ENCODE data around the gene GNAS-AS1. TPM values are rescaled to one million over a fixed set of nuclear protein-coding genes. Genes with fewer than 3 reads are reported as not detected.

GNAS-AS1 gene
- total and polyA plus RNA-seq, 2 donors from 2014 or later, result 0.37 to 0.88 TPM

DNA sequence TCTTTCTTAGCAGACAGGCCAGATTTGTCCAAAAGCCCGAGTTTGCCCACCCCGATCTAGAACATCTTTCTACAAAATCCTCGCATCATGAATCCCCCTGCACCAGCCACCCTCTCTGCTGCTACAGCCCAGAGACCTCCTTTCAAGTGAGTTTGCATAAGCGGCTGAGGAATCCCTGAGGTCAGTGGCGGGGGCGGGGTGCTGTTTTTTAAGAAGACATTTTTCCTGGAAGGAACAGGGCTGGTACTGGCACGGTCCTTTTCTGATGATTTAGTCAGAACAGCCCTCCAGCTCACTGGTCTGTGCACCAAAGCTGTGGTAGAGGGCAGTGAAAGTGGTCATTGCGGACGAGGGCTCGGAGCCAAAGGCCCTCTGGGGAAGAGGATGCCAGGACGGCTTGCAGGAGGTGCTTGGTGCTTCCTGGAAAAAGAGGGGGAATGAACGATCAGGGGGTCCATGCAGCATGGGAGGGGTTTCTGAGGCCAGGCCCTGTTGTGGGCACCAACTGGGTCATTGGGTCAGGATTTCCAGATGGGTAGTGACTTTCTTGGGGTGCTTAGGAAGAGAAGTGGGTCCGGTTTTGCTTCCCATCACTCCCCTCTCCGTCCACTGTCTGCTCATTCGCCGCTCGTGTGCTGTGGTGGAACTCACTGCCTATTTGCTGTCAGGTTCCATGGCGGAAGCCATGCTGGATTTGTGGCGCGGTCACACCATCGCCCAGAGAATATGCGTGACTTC lies 50.4 kb downstream of the GNAS-AS1 start:
- no peaks in the 10 kb centered on the region for H3K36me3 ChIP-seq (ENCODE audit: control insufficient read depth in 2 of 3, insufficient read depth in 3 of 3, low read length in 3 of 3)
- no peak overlapping the region for H3K9ac ChIP-seq (ENCODE audit: low read length in 3 of 3)
- no peak overlapping the region for H3K27ac ChIP-seq (ENCODE audit: low read depth in 2 of 2, low read length in 2 of 2)
- TF ChIP-seq, protein P1, sequence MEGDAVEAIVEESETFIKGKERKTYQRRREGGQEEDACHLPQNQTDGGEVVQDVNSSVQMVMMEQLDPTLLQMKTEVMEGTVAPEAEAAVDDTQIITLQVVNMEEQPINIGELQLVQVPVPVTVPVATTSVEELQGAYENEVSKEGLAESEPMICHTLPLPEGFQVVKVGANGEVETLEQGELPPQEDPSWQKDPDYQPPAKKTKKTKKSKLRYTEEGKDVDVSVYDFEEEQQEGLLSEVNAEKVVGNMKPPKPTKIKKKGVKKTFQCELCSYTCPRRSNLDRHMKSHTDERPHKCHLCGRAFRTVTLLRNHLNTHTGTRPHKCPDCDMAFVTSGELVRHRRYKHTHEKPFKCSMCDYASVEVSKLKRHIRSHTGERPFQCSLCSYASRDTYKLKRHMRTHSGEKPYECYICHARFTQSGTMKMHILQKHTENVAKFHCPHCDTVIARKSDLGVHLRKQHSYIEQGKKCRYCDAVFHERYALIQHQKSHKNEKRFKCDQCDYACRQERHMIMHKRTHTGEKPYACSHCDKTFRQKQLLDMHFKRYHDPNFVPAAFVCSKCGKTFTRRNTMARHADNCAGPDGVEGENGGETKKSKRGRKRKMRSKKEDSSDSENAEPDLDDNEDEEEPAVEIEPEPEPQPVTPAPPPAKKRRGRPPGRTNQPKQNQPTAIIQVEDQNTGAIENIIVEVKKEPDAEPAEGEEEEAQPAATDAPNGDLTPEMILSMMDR (IDR thresholded peaks at IDR 0.05; ENCODE audit: borderline replicate concordance, extremely low read depth, insufficient read depth), result no peak
- DNase-seq (no peak), FAIRE-seq (no peak)
- no peak overlapping the region for H3K4me3 ChIP-seq (ENCODE audit: low read length in 3 of 3)
- intact Hi-C loops (cut with DNase I), result no loop called here
- H3K9me3 ChIP-seq (ENCODE audit: control insufficient read depth in 2 of 3, insufficient read depth in 1 of 3, low read length in 3 of 3), result no peaks in the 10 kb centered on the region
- H3K4me1 ChIP-seq (ENCODE audit: control insufficient read depth in 2 of 3, insufficient read depth in 2 of 3, low read depth in 1 of 3, low read length in 3 of 3), result no peaks in the 10 kb centered on the region
- no peaks in the 10 kb centered on the region for H3K27me3 ChIP-seq (ENCODE audit: control insufficient read depth, insufficient read depth, low read length)

DNA sequence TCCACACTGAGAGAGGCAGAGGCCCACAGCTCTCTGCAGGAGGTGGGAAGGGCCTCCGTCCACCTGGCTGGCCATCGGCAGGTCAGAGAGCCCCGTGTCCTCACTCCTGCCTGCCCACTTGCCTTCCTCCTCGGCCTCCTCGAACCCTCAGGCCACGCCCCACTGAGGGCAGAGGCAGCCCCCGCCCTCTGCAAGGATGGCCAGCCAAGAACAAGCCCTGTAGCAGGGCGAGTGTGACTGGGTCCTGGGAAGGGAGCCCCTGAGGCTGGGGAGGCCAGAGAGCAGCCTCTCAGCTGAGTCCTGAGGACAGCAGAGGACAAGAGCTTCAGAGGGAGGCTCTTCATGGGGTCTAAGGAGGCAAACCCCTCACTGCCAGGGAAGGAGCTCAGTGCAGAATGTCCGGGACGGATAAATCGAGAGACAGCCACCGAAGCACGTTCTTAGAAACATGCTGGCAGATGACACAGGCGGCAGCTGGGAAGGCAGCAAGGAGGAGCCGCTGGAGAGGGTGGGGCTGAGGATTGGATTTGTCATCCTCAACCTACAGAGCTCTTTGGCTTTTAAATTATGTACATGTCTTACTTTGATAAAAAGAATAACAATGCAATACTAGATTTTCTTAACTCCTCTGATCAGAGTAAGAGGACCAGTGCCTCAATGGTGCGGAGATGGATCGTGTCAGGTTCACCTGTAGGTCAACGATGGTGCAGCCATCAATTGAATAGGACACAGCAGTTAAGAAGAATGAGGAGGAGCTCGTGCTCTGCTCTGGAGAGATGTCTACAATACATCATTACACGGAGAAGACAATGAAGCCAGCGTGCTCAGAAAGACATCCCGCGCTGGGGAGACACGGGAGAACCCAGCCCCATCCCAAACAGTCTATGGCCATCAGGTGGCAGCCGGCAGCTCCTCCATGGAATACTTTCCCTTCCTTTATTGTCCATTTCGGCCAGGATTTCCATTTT lies 53.0 kb downstream of the GNAS-AS1 start:
- Histone ChIP-seq H3K36me3 (ENCODE audit: control insufficient read depth in 2 of 3, insufficient read depth in 3 of 3, low read length in 3 of 3) (no peaks in the 10 kb centered on the region), H3K4me3 (ENCODE audit: low read length in 3 of 3) (no peak overlapping the region), H3K9ac (ENCODE audit: low read length in 3 of 3) (no peak overlapping the region), H3K4me1 (ENCODE audit: control insufficient read depth in 2 of 3, insufficient read depth in 2 of 3, low read depth in 1 of 3, low read length in 3 of 3) (no peaks in the 10 kb centered on the region), H3K9me3 (ENCODE audit: control insufficient read depth in 2 of 3, insufficient read depth in 1 of 3, low read length in 3 of 3) (no peaks in the 10 kb centered on the region), H3K27ac (ENCODE audit: low read depth in 2 of 2, low read length in 2 of 2) (no peak overlapping the region), H3K27me3 (ENCODE audit: control insufficient read depth, insufficient read depth, low read length) (no peaks in the 10 kb centered on the region)
- FAIRE-seq (no peak), DNase-seq (no peak)
- intact Hi-C loops (cut with DNase I), result no loop called here
- TF ChIP-seq, protein P1 (IDR thresholded peaks at IDR 0.05; ENCODE audit: borderline replicate concordance, extremely low read depth, insufficient read depth), result no peak

DNA sequence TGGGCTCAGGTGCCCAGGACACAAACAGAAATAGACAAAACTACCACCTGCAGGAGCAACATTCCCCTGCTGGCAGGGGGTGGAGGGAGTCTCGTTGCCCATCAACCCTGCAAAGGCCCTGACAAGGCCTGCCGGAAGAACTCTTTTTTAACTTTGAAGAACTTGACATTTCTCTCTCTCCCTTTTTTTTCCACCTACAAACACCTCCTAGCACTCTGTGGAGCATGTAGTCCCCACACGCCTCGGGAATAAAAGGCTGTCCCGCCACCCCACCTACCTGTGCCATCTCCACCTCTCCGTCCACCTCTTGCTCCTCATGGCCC lies 54.8 kb downstream of the GNAS-AS1 start:
- TF ChIP-seq, protein P1 (IDR thresholded peaks at IDR 0.05; ENCODE audit: borderline replicate concordance, extremely low read depth, insufficient read depth), result no peak
- DNase-seq (no peak), FAIRE-seq (no peak)
- intact Hi-C loops (cut with DNase I), result no loop called here
- H3K27me3 ChIP-seq (ENCODE audit: control insufficient read depth, insufficient read depth, low read length), result no peaks in the 10 kb centered on the region
- no peaks in the 10 kb centered on the region for H3K4me1 ChIP-seq (ENCODE audit: control insufficient read depth in 2 of 3, insufficient read depth in 2 of 3, low read depth in 1 of 3, low read length in 3 of 3)
- no peak overlapping the region for H3K9ac ChIP-seq (ENCODE audit: low read length in 3 of 3)
- H3K27ac ChIP-seq (ENCODE audit: low read depth in 2 of 2, low read length in 2 of 2), result no peak overlapping the region
- no peaks in the 10 kb centered on the region for H3K36me3 ChIP-seq (ENCODE audit: control insufficient read depth in 2 of 3, insufficient read depth in 3 of 3, low read length in 3 of 3)
- H3K9me3 ChIP-seq (ENCODE audit: control insufficient read depth in 2 of 3, insufficient read depth in 1 of 3, low read length in 3 of 3), result no peaks in the 10 kb centered on the region
- no peak overlapping the region for H3K4me3 ChIP-seq (ENCODE audit: low read length in 3 of 3)

All from kidney (tissue), 14 donors.